ENCODE results near the gene PSMA2.

The PSMA2 gene

GRCh38 chr7:42953994-42954393, 22.0 kb upstream of the PSMA2 start:
- Mint-ChIP-seq H3K36me3 (no peaks in the 10 kb centered on the region), H3K4me3 (no peak overlapping the region), H3K27me3 (peaks cover 3% of the 10 kb centered on the region), H3K4me1 (no peaks in the 10 kb centered on the region), H3K9me3 (peaks cover 4% of the 10 kb centered on the region), H3K27ac (no peak overlapping the region)
- DNase-seq: no peak
- CTCF ChIA-PET: interaction anchor here (0.7 to 1.1 kb wide), 2 partner anchors 8 to 13 kb away, joined by 3 to 4 read pairs; no protein-coding TSS in a partner anchor

- no peak for DNase-seq
- no peaks in the 10 kb centered on the region for H3K36me3 Mint-ChIP-seq
- H3K9me3 Mint-ChIP-seq: peaks cover 4% of the 10 kb centered on the region
- CTCF ChIA-PET: no interaction called here
- H3K27me3 Mint-ChIP-seq: peaks cover 3% of the 10 kb centered on the region
- H3K4me1 Mint-ChIP-seq: no peaks in the 10 kb centered on the region
- no peak overlapping the region for H3K4me3 Mint-ChIP-seq
- H3K27ac Mint-ChIP-seq: no peak overlapping the region
Observed at GRCh38 chr7:42952328-42952727, 20.4 kb upstream of the PSMA2 start.

GRCh38 chr7:42950417-42950816, 18.4 kb upstream of the PSMA2 start:
- CTCF ChIA-PET: interaction anchor here (1.4 kb wide), 1 partner anchor 9 kb away, joined by 5 read pairs; no protein-coding TSS in a partner anchor
- Mint-ChIP-seq H3K36me3 (no peaks in the 10 kb centered on the region), H3K9me3 (no peaks in the 10 kb centered on the region), H3K4me1 (peaks cover 12% of the 10 kb centered on the region), H3K4me3 (no peak overlapping the region), H3K27ac (peak overlapping the region; percentile 2), H3K27me3 (peaks cover 3% of the 10 kb centered on the region)
- DNase-seq: no peak

GRCh38 chr7:42947521-42947920, 15.5 kb upstream of the PSMA2 start:
- peaks cover 3% of the 10 kb centered on the region for H3K27me3 Mint-ChIP-seq
- no peak for DNase-seq
- H3K9me3 Mint-ChIP-seq: no peaks in the 10 kb centered on the region
- CTCF ChIA-PET: interaction anchor here (3.7 kb wide), 1 partner anchor 314 kb away, joined by 17 read pairs; no protein-coding TSS in a partner anchor
- no peaks in the 10 kb centered on the region for H3K36me3 Mint-ChIP-seq
- H3K4me1 Mint-ChIP-seq: peaks cover 12% of the 10 kb centered on the region
- no peak overlapping the region for H3K27ac Mint-ChIP-seq
- no peak overlapping the region for H3K4me3 Mint-ChIP-seq

- CTCF ChIA-PET: interaction anchor here (0.6 to 3.7 kb wide), 5 partner anchors 14 to 893 kb away, joined by 3 to 17 read pairs (median 4); partner anchors contain the start of gene MRPL32
- Mint-ChIP-seq H3K36me3 (no peaks in the 10 kb centered on the region), H3K9me3 (no peaks in the 10 kb centered on the region), H3K4me1 (peaks cover 12% of the 10 kb centered on the region), H3K27me3 (peaks cover 3% of the 10 kb centered on the region), H3K27ac (peak overlapping the region; percentile 56), H3K4me3 (no peak overlapping the region)
- no peak for DNase-seq
Observed at GRCh38 chr7:42946627-42946950, 14.6 kb upstream of the PSMA2 start.

DNA sequence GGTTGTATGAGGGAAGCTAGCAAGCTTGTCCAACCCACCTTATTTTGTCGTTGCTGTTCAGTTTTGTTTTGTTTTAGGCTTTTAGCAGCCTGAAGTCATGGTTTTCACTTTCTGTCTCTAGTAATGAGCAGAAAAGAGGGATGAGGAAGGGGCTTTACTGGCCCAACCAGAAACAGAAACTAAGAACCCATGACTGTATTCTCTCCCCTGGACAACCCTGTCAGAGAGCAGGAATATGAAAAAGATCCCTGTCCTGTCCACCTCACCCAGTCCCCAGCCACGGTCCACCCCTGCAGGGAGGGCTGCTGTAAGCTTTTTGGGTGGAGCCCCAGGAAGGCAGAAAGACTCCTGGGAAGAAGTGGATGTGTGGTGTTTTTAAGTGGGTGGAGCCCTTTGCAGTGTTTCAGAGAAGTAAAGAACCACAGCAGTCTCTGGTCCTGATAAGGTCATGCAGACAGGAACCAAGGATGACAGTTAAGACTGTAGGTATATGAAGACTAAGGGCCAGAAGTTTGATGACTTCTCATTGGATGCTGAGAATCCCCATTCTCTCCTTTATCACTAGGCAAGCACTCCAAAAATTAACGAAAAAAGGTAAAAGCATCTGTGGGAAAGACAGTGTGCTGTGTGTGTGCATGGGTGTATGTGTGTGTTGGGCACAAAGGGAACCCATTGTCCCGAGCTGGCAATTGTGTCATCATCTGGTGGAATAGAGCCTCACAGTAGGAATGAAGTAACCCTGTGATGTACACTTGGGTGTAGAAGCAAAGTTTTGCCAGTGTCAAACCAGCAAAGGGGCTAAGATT, 14.1 kb upstream of the PSMA2 start:
- DNase-seq: peak; percentile 44
- H3K9me3 Mint-ChIP-seq: no peaks in the 10 kb centered on the region
- no peaks in the 10 kb centered on the region for H3K36me3 Mint-ChIP-seq
- H3K4me3 Mint-ChIP-seq: peak overlapping the region; percentile 63
- peaks cover 12% of the 10 kb centered on the region for H3K4me1 Mint-ChIP-seq
- H3K27ac Mint-ChIP-seq: peak overlapping the region; percentile 88
- CTCF ChIA-PET: interaction anchor here (0.6 to 3.7 kb wide), 7 partner anchors 8 to 893 kb away, joined by 3 to 17 read pairs (median 3); partner anchors contain the start of gene MRPL32
- H3K27me3 Mint-ChIP-seq: peaks cover 3% of the 10 kb centered on the region

- Mint-ChIP-seq H3K4me3 (no peak overlapping the region), H3K9me3 (no peaks in the 10 kb centered on the region), H3K27me3 (no peaks in the 10 kb centered on the region), H3K36me3 (peaks cover 16% of the 10 kb centered on the region), H3K27ac (no peak overlapping the region), H3K4me1 (peaks cover 19% of the 10 kb centered on the region)
- DNase-seq: peak; percentile 89
- CTCF ChIA-PET: interaction anchor here (0.6 to 2.9 kb wide), 21 partner anchors 8 to 759 kb away, joined by 3 to 21 read pairs (median 5); partner anchors contain the start of genes MRPL32 and PSMA2
Observed at GRCh38 chr7:42940985-42941847, 9.2 kb upstream of the PSMA2 start.

- no peak for DNase-seq
- CTCF ChIA-PET: interaction anchor here (1.6 to 1.8 kb wide), 2 partner anchors 10 to 500 kb away, joined by 3 to 6 read pairs; no protein-coding TSS in a partner anchor
- Mint-ChIP-seq H3K9me3 (no peaks in the 10 kb centered on the region), H3K36me3 (peaks cover 27% of the 10 kb centered on the region), H3K27ac (no peak overlapping the region), H3K4me3 (no peak overlapping the region), H3K27me3 (no peaks in the 10 kb centered on the region), H3K4me1 (peaks cover 22% of the 10 kb centered on the region)
Observed at GRCh38 chr7:42939457-42940240, 7.7 kb upstream of the PSMA2 start.

DNA sequence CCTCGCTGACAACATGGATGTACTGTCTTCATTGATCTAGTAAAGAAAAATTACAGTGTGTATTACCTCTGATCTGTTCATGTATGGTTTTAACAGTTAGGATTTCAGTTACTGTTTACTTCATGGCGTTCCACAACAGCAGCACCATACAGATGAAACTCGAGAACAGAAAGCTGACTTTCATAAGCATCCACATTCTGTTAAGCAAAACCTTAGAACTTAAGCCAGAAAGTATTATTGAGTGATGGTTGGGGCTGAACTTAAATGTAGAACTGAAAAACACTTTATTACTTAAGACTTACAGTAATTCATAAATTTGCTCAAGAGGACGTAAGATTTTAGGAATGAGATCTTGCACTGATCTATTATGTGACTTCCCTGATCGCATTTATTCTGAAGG, 3.9 kb upstream of the PSMA2 start:
- H3K27me3 Mint-ChIP-seq: no peaks in the 10 kb centered on the region
- DNase-seq: no peak
- peaks cover 37% of the 10 kb centered on the region for H3K36me3 Mint-ChIP-seq
- CTCF ChIA-PET: interaction anchor here (1.3 to 1.4 kb wide), 2 partner anchors 504 to 647 kb away, joined by 4 read pairs; partner anchors contain the start of gene STK17A
- no peak overlapping the region for H3K27ac Mint-ChIP-seq
- no peaks in the 10 kb centered on the region for H3K9me3 Mint-ChIP-seq
- H3K4me3 Mint-ChIP-seq: no peak overlapping the region
- H3K4me1 Mint-ChIP-seq: peaks cover 46% of the 10 kb centered on the region

DNA sequence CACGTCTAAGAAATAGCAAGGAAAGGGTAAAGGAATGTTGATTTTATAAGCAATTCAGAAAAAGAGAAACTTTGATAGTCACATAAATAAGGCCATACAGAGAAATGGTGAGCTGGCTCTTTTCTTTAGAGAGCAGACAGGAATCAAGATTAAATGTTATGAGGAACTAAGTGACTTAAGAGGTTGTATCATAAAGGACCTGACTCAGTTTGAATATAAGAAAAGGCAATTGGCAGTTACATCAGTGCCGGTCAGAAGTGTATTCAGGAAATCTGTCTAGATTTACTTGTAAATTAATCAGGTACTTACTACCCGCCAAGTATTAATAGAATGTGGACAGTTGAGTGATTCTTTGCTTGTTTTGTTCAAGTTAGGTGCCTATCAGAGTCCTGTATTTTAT, 2.3 kb upstream of the PSMA2 start:
- no peaks in the 10 kb centered on the region for H3K9me3 Mint-ChIP-seq
- DNase-seq: no peak
- H3K4me3 Mint-ChIP-seq: peak overlapping the region; percentile 95
- H3K27ac Mint-ChIP-seq: no peak overlapping the region
- H3K27me3 Mint-ChIP-seq: no peaks in the 10 kb centered on the region
- CTCF ChIA-PET: interaction anchor here (0.6 to 1.3 kb wide), 4 partner anchors 20 to 945 kb away, joined by 3 to 4 read pairs (median 3); no protein-coding TSS in a partner anchor
- H3K4me1 Mint-ChIP-seq: peaks cover 50% of the 10 kb centered on the region
- H3K36me3 Mint-ChIP-seq: peaks cover 39% of the 10 kb centered on the region

DNA sequence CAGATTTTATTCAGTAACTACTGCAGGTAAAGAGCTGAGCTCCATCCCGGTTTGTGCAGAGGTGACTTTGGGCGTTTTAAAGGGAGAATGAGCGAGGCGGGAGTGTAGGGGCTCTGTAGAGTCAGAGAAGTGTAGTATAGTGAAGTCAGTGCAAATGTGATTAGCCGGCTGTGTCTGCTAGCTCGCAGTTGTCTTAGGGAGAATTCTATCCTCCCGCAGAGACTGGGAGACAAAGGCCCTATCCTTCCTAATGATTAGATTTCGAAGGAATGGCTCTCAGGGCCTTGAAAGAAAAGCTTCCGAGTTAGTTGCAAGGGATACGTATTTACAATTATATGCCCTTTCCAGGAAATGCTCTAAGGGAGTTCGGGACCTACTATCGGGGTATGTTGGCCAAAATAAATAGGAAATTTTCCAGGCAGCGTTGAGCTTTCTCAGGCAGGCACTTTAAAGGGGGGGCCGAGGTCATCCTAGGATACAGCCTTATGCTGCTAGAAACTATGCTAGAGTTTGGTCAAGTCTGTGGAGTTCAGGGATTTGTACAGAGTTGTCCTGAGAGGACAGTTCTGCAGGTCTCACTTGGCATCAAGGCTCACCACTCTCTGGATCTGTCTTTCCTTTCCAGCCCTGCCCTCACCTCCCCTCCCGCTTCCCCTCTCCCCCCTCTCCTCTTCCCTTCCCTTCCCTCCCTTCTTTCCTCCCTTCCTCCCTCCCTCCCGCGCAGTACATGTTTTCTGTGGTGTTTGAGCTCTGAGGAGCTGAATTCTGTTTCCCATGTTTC, 1.0 kb upstream of the PSMA2 start:
- no peak for DNase-seq
- Mint-ChIP-seq H3K9me3 (no peaks in the 10 kb centered on the region), H3K36me3 (peaks cover 36% of the 10 kb centered on the region), H3K27ac (peak overlapping the region; percentile 99), H3K4me1 (peaks cover 59% of the 10 kb centered on the region), H3K4me3 (peak overlapping the region; percentile 95), H3K27me3 (no peaks in the 10 kb centered on the region)
- CTCF ChIA-PET: interaction anchor here (0.9 to 1.5 kb wide), 5 partner anchors 8 to 990 kb away, joined by 3 to 5 read pairs (median 4); no protein-coding TSS in a partner anchor

DNA sequence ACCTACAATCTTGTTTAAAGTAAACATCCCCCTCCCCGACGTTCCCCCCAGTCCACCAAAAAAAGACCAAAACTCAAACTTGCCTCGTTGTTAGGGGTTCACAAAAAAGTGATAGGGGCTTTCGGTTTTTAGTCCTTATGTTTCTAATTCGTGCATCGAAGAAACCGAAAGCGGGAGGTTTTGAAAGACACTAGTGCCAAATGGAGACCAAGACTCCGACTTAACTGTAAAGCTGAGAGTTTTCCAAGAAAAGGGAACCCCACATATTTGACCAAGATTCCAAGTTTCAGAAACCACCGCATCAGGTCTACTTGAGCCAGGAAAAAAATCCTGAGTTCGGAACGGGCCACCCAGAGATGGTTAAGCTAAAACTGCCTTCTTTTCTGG, 534 bp downstream of the PSMA2 start:
- CTCF ChIA-PET: interaction anchor here (1.4 to 1.5 kb wide), 4 partner anchors 10 to 988 kb away, joined by 4 to 13 read pairs (median 4); no protein-coding TSS in a partner anchor
- Mint-ChIP-seq H3K27me3 (no peaks in the 10 kb centered on the region), H3K4me1 (peaks cover 71% of the 10 kb centered on the region), H3K9me3 (no peaks in the 10 kb centered on the region), H3K36me3 (peaks cover 34% of the 10 kb centered on the region), H3K4me3 (peak overlapping the region; percentile 95), H3K27ac (peak overlapping the region; percentile 99)
- DNase-seq: peak; percentile 43

- Mint-ChIP-seq H3K27me3 (no peaks in the 10 kb centered on the region), H3K36me3 (peaks cover 31% of the 10 kb centered on the region)
Observed at GRCh38 chr7:42930889-42931288, 1.1 kb downstream of the PSMA2 start.

More at GRCh38 chr7:42930889-42931288, 1.1 kb downstream of the PSMA2 start:
- Mint-ChIP-seq H3K4me1 (peaks cover 69% of the 10 kb centered on the region), H3K4me3 (peak overlapping the region; percentile 95), H3K9me3 (no peaks in the 10 kb centered on the region), H3K27ac (peak overlapping the region; percentile 99)
- CTCF ChIA-PET: interaction anchor here (0.6 to 1.4 kb wide), 2 partner anchors 10 to 16 kb away, joined by 5 to 13 read pairs; no protein-coding TSS in a partner anchor
- DNase-seq: no peak

Data from activated naive CD4-positive, alpha-beta T cell treated with anti-CD3 and anti-CD28 coated beads, Interleukin-2, amount 10 ng/mL, durations not matched to agents 7 days and 5 days (primary cell).